Trophoblast cell (in vitro differentiated cells and primary cell): ENCODE measurements around the gene TNPO2. TPM values are rescaled to one million over a fixed set of nuclear protein-coding genes. Genes with fewer than 3 reads are reported as not detected.
A peak's percentile ranks its signal among the peaks of the same experiment; 100 is the strongest.

Source experiments
- DNase-seq, 2 donors: peaks; one replicate each; pipeline ENCODE4 v3.0.0-alpha.2; 2016
- H2AFZ ChIP-seq: 2 replicates; pipeline ENCODE4 v1.6.1; 2013; ENCODE audit warnings: low read length, moderate library complexity, mild to moderate bottlenecking; ENCODE audit not compliant: insufficient read depth, poor library complexity
- H2AK5ac ChIP-seq: 2 replicates; pipeline ENCODE4 v1.6.1; 2013; ENCODE audit warnings: mild to moderate bottlenecking, low read length
- H2BK120ac ChIP-seq: 2 replicates; pipeline ENCODE4 v1.6.1; 2013; ENCODE audit warnings: low read length, mild to moderate bottlenecking, moderate library complexity; ENCODE audit not compliant: insufficient read depth, poor library complexity
- H2BK12ac ChIP-seq: 2 replicates; pipeline ENCODE4 v1.6.1; 2013; ENCODE audit warnings: mild to moderate bottlenecking, low read length, moderate library complexity
- H2BK5ac ChIP-seq: 2 replicates; pipeline ENCODE4 v1.6.1; 2013; ENCODE audit warnings: low read length, low read depth, moderate library complexity, mild to moderate bottlenecking; ENCODE audit not compliant: poor library complexity
- H3K14ac ChIP-seq: 2 replicates; pipeline ENCODE4 v1.6.1; 2013; ENCODE audit warnings: mild to moderate bottlenecking, low read length
- H3K18ac ChIP-seq: 2 replicates; pipeline ENCODE4 v1.6.1; 2013; ENCODE audit warnings: mild to moderate bottlenecking, low read length
- H3K23ac ChIP-seq: 2 replicates; pipeline ENCODE4 v1.6.1; 2013; ENCODE audit warnings: low read length
- H3K27ac ChIP-seq: 2 replicates; pipeline ENCODE4 v1.5.1; 2013; ENCODE audit warnings: low read depth, mild to moderate bottlenecking, inconsistent platforms, low read length, moderate library complexity
- H3K27me3 ChIP-seq: 2 replicates; pipeline ENCODE4 v1.6.1; 2013; ENCODE audit warnings: inconsistent platforms, mild to moderate bottlenecking, low read length, moderate library complexity; ENCODE audit not compliant: insufficient read depth
- H3K36me3 ChIP-seq, 2 experiments: 1 replicate in 1 of 2; 2 replicates in 1 of 2; pipeline ENCODE4 v1.6.1; 2013; ENCODE audit warnings: low read length in 2 of 2, mild to moderate bottlenecking in 2 of 2, moderate library complexity in 1 of 2; ENCODE audit not compliant: insufficient read depth in 2 of 2, control insufficient read depth in 1 of 2
- H3K4ac ChIP-seq: 2 replicates; pipeline ENCODE4 v1.6.1; 2013; ENCODE audit warnings: low read depth, mild to moderate bottlenecking, low read length, moderate library complexity
- H3K4me1 ChIP-seq, 2 experiments: 1 replicate in 1 of 2; 2 replicates in 1 of 2; pipeline ENCODE4 v1.6.1; 2013; ENCODE audit warnings: low read length in 2 of 2, mild to moderate bottlenecking in 2 of 2, moderate library complexity in 1 of 2; ENCODE audit not compliant: insufficient read depth in 2 of 2, control insufficient read depth in 1 of 2
- H3K4me2 ChIP-seq: 2 replicates; pipeline ENCODE4 v1.6.1; 2013; ENCODE audit warnings: inconsistent platforms, mild to moderate bottlenecking, low read length, moderate library complexity
- H3K4me3 ChIP-seq: 2 replicates; pipeline ENCODE4 v1.5.1; 2013; ENCODE audit warnings: mild to moderate bottlenecking, low read depth, low read length, inconsistent platforms
- H3K79me1 ChIP-seq: one replicate; pipeline ENCODE4 v1.6.1; 2013; ENCODE audit warnings: low read length
- H3K79me2 ChIP-seq: 2 replicates; pipeline ENCODE4 v1.6.1; 2013; ENCODE audit warnings: low read length, mild to moderate bottlenecking; ENCODE audit not compliant: control insufficient read depth, insufficient read depth, poor library complexity
- H3K9ac ChIP-seq: 2 replicates; pipeline ENCODE4 v1.6.1; 2013; ENCODE audit warnings: mild to moderate bottlenecking, low read length
- H3K9me3 ChIP-seq: 2 replicates; pipeline ENCODE4 v1.6.1; 2013; ENCODE audit warnings: low read depth, mild to moderate bottlenecking, control low read depth, inconsistent platforms, low read length; ENCODE audit not compliant: insufficient read depth
- H4K12ac ChIP-seq: 2 replicates; pipeline ENCODE4 v1.6.1; 2013; ENCODE audit warnings: low read depth, mild to moderate bottlenecking, low read length, moderate library complexity
- H4K8ac ChIP-seq: 2 replicates; pipeline ENCODE4 v1.6.1; 2013; ENCODE audit warnings: low read depth, mild to moderate bottlenecking, low read length, moderate library complexity
- H4K91ac ChIP-seq: one replicate; pipeline ENCODE4 v1.6.1; 2013; ENCODE audit warnings: low read depth, mild to moderate bottlenecking, low read length, moderate library complexity
- WGBS: extraction: QIAGEN DNeasy Blood & Tissue Kit; methylation state at CpG from one replicate; pipeline ENCODE4 v1.1.7; 2013; ENCODE audit warnings: missing lambda C conversion rate; ENCODE audit not compliant: insufficient read length, insufficient coverage; ENCODE audit errors: extremely low coverage; 5-methylcytosine and 5-hydroxymethylcytosine counted together
- polyA plus RNA-seq: library from polyadenylated mRNA; stranded (reverse); fragments of 200-250 nt; gene quantifications from 2 replicates; pipeline ENCODE4 v1.2.3, GENCODE V29; 2013

The TNPO2 gene
- 29.5 and 30.4 TPM in 2 replicates for polyA plus RNA-seq

DNA sequence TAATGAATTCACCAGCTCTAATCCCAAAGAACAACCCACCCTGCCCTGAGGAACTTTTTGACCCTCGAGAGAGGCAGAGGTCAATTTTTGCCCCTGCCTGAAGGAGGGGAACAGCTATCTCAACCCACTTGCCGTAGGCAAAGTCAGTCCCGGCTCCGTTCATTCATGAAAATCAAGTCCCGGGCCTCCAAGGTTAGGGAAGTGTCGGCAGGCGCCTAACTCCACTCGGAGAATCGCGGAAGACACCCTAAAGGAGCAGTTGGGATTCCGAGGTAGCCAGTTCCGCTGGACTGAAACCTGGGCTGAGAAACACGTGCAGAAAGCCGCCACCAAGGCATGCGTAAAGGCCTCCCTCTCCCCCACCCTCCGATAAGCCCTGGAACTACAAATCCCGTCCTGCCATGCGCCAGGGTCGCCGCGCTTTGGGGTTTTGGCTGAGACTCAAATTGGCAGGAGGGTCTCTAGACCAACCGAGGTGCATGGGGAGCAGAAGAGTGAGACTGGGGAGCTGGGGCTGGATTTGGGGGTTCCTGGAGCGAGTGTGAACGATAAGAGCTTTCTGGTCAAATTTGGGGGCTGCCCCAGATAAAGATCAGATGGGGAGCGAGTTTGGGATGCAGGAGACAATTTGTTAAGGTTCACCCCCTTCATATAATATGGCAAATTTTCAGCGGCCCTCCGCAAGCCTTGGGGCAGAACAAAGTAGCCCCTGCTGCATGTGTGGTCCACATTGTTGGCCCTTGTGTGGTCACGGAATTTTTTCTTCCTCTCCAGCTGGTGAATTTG, at the start of gene TNPO2:
TSS of gene TNPO2 (minus strand) at position 292 of the 786 bp plus-strand sequence. CDS start 2,955 bp downstream, outside the sequence.
- Histone ChIP-seq H2BK120ac (peak within 1 kb of the TSS; percentile 41), H4K91ac (peak within 1 kb of the TSS; percentile 68), H3K9me3 (peaks cover 2% of the 10 kb centered on the region), H3K9ac (peak within 1 kb of the TSS; percentile 81), H2BK12ac (no peak within 1 kb of the TSS), H4K8ac (peak within 1 kb of the TSS; percentile 94), H3K4me3 (peak within 1 kb of the TSS; percentile 78), H3K23ac (no peak within 1 kb of the TSS), H2AFZ (peak within 1 kb of the TSS; percentile 48), H3K27ac (peak within 1 kb of the TSS; percentile 69), H2BK5ac (no peak within 1 kb of the TSS), H3K4me2 (peak within 1 kb of the TSS; percentile 90), H3K4ac (peak within 1 kb of the TSS; percentile 28), H3K79me1 (peaks cover 22% of the 10 kb centered on the region), H4K12ac (peak within 1 kb of the TSS; percentile 58), H3K79me2 (peaks cover 23% of the 10 kb centered on the region), H2AK5ac (peak within 1 kb of the TSS; percentile 72), H3K4me1 (peaks cover 3 to 5% of the 10 kb centered on the region in 2 experiments), H3K14ac (peak within 1 kb of the TSS; percentile 73), H3K18ac (peak within 1 kb of the TSS; percentile 85), H3K27me3 (no peaks in the 10 kb centered on the region), H3K36me3 (peaks cover 12 to 14% of the 10 kb centered on the region in 2 experiments)
- DNase-seq: peak; percentile 16 to 54
- WGBS: no CpG with 5 or more reads among the region's 28 CpGs

DNA sequence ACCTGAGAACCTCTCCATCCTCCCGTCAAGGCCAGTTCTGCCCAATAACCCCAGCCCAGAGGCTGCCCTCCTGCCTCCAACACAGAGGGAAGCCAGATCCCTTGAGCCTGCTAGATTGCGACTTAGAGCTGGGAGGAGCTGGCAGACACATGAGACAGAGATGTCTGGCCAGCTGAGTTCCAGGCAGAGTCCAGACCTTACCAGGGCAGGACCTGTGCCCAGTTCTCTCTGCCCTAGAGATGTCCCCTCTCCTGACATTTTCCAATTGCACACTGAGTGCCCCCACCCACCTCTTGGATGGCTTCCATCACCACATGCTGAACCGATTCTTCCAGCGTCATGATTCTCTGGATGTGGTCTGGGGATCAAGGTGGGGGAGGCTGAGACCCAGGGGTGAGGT, 48.6 kb upstream of the TNPO2 start:
- no peak overlapping the region for H3K9ac ChIP-seq
- no peaks in the 10 kb centered on the region for H3K27me3 ChIP-seq
- H2AFZ ChIP-seq: no peak overlapping the region
- H3K4me1 ChIP-seq: peaks cover 11 to 18% of the 10 kb centered on the region in 2 experiments
- peaks cover 29 to 37% of the 10 kb centered on the region in 2 experiments for H3K36me3 ChIP-seq
- H2BK5ac ChIP-seq: no peak overlapping the region
- no peak overlapping the region for H2BK12ac ChIP-seq
- no peak overlapping the region for H4K8ac ChIP-seq
- no peak for DNase-seq
- no peaks in the 10 kb centered on the region for H3K9me3 ChIP-seq
- H4K12ac ChIP-seq: no peak overlapping the region
- peaks cover 7% of the 10 kb centered on the region for H3K79me1 ChIP-seq
- no peak overlapping the region for H2AK5ac ChIP-seq
- H3K79me2 ChIP-seq: peaks cover 3% of the 10 kb centered on the region
- no peak overlapping the region for H3K4me3 ChIP-seq
- H3K18ac ChIP-seq: no peak overlapping the region
- WGBS: no CpG with 5 or more reads among the region's 4 CpGs
- H2BK120ac ChIP-seq: no peak overlapping the region
- no peak overlapping the region for H4K91ac ChIP-seq
- no peak overlapping the region for H3K14ac ChIP-seq
- no peak overlapping the region for H3K27ac ChIP-seq
- no peak overlapping the region for H3K23ac ChIP-seq
- H3K4me2 ChIP-seq: no peak overlapping the region
- no peak overlapping the region for H3K4ac ChIP-seq

DNA sequence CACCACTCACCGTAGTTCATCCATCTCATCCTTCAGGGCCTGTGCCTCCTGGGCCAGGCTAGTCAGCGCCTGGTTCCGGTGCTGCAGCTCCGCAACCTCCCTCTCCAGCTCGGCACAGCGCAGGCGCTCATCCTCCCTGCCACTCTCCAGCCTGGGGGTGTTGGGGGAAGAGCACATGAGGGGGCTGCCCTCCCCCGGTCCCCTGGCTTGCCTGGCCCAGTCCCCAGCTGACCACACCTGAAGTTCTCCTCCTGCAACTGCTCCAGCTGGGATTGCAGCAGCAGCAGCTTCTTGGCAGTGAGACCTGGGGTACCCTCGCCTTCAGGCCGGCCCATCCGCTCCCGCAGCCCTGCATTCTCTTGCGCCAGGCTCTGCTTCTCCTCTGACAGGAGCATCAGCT, 47.2 kb upstream of the TNPO2 start:
- H3K79me2 ChIP-seq: peaks cover 3% of the 10 kb centered on the region
- no CpG with 5 or more reads among the region's 13 CpGs for WGBS
- H3K27me3 ChIP-seq: no peaks in the 10 kb centered on the region

DNA sequence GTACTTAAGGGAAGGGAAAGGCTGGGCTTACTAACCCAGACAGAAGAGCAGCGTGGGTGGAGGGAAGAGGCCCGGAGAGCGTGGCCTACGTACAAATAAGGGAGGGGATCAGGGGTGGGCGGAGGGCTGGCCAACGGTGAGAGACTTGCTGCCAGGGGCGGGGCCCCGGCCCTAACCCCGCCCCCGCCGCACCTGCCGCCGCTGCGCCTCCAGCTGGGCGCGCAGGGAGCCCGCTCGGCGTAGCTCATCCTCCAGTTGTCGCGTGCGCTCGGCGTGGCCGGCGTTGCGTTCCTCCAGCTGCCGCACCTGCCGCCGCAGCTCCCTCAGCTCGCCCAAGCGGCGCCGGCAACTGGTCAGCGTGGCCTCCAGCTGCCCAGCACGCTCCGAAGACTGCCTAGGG, 46.0 kb upstream of the TNPO2 start:
- H2BK120ac ChIP-seq: no peak overlapping the region
- no peak overlapping the region for H3K9ac ChIP-seq
- no peak overlapping the region for H2BK12ac ChIP-seq
- H3K4ac ChIP-seq: no peak overlapping the region
- no peak overlapping the region for H3K23ac ChIP-seq
- peaks cover 1% of the 10 kb centered on the region for H3K9me3 ChIP-seq
- H2BK5ac ChIP-seq: no peak overlapping the region
- no peaks in the 10 kb centered on the region for H3K27me3 ChIP-seq
- H3K4me1 ChIP-seq: peaks cover 7 to 13% of the 10 kb centered on the region in 2 experiments
- H2AFZ ChIP-seq: no peak overlapping the region
- H3K27ac ChIP-seq: no peak overlapping the region
- no peak overlapping the region for H4K8ac ChIP-seq
- no peak overlapping the region for H3K14ac ChIP-seq
- H3K79me1 ChIP-seq: peaks cover 2% of the 10 kb centered on the region
- H3K4me3 ChIP-seq: no peak overlapping the region
- H4K91ac ChIP-seq: no peak overlapping the region
- H2AK5ac ChIP-seq: no peak overlapping the region
- peaks cover 48 to 56% of the 10 kb centered on the region in 2 experiments for H3K36me3 ChIP-seq
- H3K18ac ChIP-seq: no peak overlapping the region
- DNase-seq: peak in 1 of 2 donors; percentile 43
- WGBS: no CpG with 5 or more reads among the region's 37 CpGs
- H3K79me2 ChIP-seq: no peaks in the 10 kb centered on the region
- peak overlapping the region; percentile 24 for H3K4me2 ChIP-seq
- H4K12ac ChIP-seq: no peak overlapping the region

More for the DNA sequence above, 47.2 kb upstream of the TNPO2 start:
- no peak overlapping the region for H2AK5ac ChIP-seq
- H4K12ac ChIP-seq: no peak overlapping the region
- no peak for DNase-seq
- H3K36me3 ChIP-seq: peaks cover 38 to 45% of the 10 kb centered on the region in 2 experiments
- H4K8ac ChIP-seq: no peak overlapping the region
- H3K9ac ChIP-seq: no peak overlapping the region
- no peak overlapping the region for H3K4me2 ChIP-seq
- no peak overlapping the region for H3K23ac ChIP-seq
- H3K4me3 ChIP-seq: no peak overlapping the region
- H3K9me3 ChIP-seq: no peaks in the 10 kb centered on the region
- H4K91ac ChIP-seq: no peak overlapping the region
- H2BK120ac ChIP-seq: no peak overlapping the region
- no peak overlapping the region for H3K4ac ChIP-seq
- no peak overlapping the region for H2AFZ ChIP-seq
- H3K4me1 ChIP-seq: peaks cover 9 to 16% of the 10 kb centered on the region in 2 experiments
- H3K18ac ChIP-seq: no peak overlapping the region
- H3K27ac ChIP-seq: no peak overlapping the region
- H3K14ac ChIP-seq: no peak overlapping the region
- no peak overlapping the region for H2BK5ac ChIP-seq
- H3K79me1 ChIP-seq: peaks cover 6% of the 10 kb centered on the region
- no peak overlapping the region for H2BK12ac ChIP-seq
